ENCODE results near the gene SV2C. TPM values are rescaled to one million over a fixed set of nuclear protein-coding genes. Genes with fewer than 3 reads are reported as not detected.
"Not testable (repeated sequence)": the region's sequence is repeated elsewhere in the genome, so short reads cannot be mapped to it uniquely, and the experiment has no call there.

The SV2C gene
- polyA plus RNA-seq, 1 donor = 0.08 TPM

GRCh38 chr5:76301932-76302331 is 218.7 kb downstream of the SV2C start:
- not testable (repeated sequence) for DNase-seq (ENCODE audit: low read depth)

GRCh38 chr5:76302661-76303060 is 219.5 kb downstream of the SV2C start:
- DNase-seq (ENCODE audit: low read depth) = not testable (repeated sequence)

GRCh38 chr5:76303921-76304320 is 220.7 kb downstream of the SV2C start:
- DNase-seq (ENCODE audit: low read depth) = no peak

GRCh38 chr5:76305269-76305668 is 222.1 kb downstream of the SV2C start:
- no peak for DNase-seq (ENCODE audit: low read depth)

GRCh38 chr5:76305775-76306174 is 222.6 kb downstream of the SV2C start:
- DNase-seq (ENCODE audit: low read depth) = no peak

- no peak for DNase-seq (ENCODE audit: low read depth)
Measured at GRCh38 chr5:76310208-76310607, 227.0 kb downstream of the SV2C start.

GRCh38 chr5:76312783-76313182 is 229.6 kb downstream of the SV2C start:
- DNase-seq (ENCODE audit: low read depth) = no peak

GRCh38 chr5:76314643-76315042 is 231.5 kb downstream of the SV2C start:
- no peak for DNase-seq (ENCODE audit: low read depth)

- no peak for DNase-seq (ENCODE audit: low read depth)
Measured at GRCh38 chr5:76319673-76320072, 236.5 kb downstream of the SV2C start.

GRCh38 chr5:76323494-76323893 is 240.3 kb downstream of the SV2C start:
- not testable (repeated sequence) for DNase-seq (ENCODE audit: low read depth)

- no peak for DNase-seq (ENCODE audit: low read depth)
Measured at GRCh38 chr5:76325326-76325725, 242.1 kb downstream of the SV2C start.

GRCh38 chr5:76325876-76326491 is 242.8 kb downstream of the SV2C start:
- DNase-seq (ENCODE audit: low read depth) = no peak

GRCh38 chr5:76326577-76327302 is 243.6 kb downstream of the SV2C start:
- DNase-seq (ENCODE audit: low read depth) = no peak

- DNase-seq (ENCODE audit: low read depth) = no peak
Measured at GRCh38 chr5:76329346-76329745, 246.2 kb downstream of the SV2C start.

- no peak for DNase-seq (ENCODE audit: low read depth)
Measured at GRCh38 chr5:76331126-76331525, 247.9 kb downstream of the SV2C start.

GRCh38 chr5:76332102-76332501 is 248.9 kb downstream of the SV2C start:
- no peak for DNase-seq (ENCODE audit: low read depth)

- no peak for DNase-seq (ENCODE audit: low read depth)
Measured at GRCh38 chr5:76332611-76333205, 249.5 kb downstream of the SV2C start.

- DNase-seq (ENCODE audit: low read depth) = no peak
Measured at GRCh38 chr5:76333571-76333970, 250.4 kb downstream of the SV2C start.

GRCh38 chr5:76334574-76334973 is 251.4 kb downstream of the SV2C start:
- DNase-seq (ENCODE audit: low read depth) = no peak

GRCh38 chr5:76335451-76335850 is 252.3 kb downstream of the SV2C start:
- not testable (repeated sequence) for DNase-seq (ENCODE audit: low read depth)

GRCh38 chr5:76336253-76336809 is 253.1 kb downstream of the SV2C start:
- DNase-seq (ENCODE audit: low read depth) = not testable (repeated sequence)

GRCh38 chr5:76337953-76338451 is 254.8 kb downstream of the SV2C start:
- DNase-seq (ENCODE audit: low read depth) = no peak

GRCh38 chr5:76339919-76340318 is 256.7 kb downstream of the SV2C start:
- DNase-seq (ENCODE audit: low read depth) = no peak

Data from forelimb muscle (tissue), 1 donor.